OCI-LY7 (cell line): ENCODE data around the gene SLC39A6.

Source experiments
- EZH2phosphoT487 ChIP-seq: fragments of 200-600 bp; sonication (generic); IDR thresholded peaks from 2 replicates; pipeline ENCODE4 v1.6.1; 2018; ENCODE audit warnings: low read depth, borderline replicate concordance, mild to moderate bottlenecking, mixed run types, antibody characterized with exemption, low read length, moderate library complexity, mixed read lengths
- TF ChIP-seq, protein P1 (sequence below): fragments of 200-600 bp; sonication (generic); conservative IDR thresholded peaks from 2 replicates; pipeline ENCODE4 v1.5.1; 2014; ENCODE audit warnings: mild to moderate bottlenecking, antibody characterized with exemption, low read length, moderate library complexity, mixed read lengths

DNA sequence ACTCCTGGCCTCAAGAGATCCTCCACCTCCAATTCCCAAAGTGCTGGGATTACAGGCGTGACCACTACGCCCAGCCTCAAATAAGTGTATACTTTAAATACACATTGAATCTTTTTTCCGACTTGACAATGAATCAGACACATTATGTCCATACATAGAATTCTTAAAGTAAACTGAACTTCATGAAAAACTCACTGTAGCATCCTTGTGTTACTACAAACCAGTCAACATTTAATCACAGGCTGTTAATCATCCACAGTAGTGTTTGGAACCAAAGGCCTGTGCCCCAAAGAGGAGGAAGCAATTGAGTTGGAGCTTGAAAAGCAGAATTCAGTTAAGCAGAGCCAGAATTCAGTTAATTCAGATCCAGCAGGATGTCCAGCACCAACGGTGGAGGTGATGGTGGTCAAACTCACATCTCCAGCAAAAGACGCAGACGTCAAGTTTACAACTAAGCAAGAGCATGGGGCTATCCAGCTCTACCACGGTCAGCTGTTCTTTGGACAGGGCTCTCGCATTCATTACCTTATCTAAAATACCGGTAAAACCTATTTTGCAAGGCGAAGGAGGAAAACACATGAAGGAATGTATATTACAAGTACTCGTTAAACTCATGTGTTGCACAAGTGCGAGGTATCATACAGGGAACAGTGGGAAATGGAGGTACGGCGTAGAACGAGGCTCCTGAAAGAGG, 1.2 kb downstream of the SLC39A6 start:
- TF ChIP-seq, protein P1, sequence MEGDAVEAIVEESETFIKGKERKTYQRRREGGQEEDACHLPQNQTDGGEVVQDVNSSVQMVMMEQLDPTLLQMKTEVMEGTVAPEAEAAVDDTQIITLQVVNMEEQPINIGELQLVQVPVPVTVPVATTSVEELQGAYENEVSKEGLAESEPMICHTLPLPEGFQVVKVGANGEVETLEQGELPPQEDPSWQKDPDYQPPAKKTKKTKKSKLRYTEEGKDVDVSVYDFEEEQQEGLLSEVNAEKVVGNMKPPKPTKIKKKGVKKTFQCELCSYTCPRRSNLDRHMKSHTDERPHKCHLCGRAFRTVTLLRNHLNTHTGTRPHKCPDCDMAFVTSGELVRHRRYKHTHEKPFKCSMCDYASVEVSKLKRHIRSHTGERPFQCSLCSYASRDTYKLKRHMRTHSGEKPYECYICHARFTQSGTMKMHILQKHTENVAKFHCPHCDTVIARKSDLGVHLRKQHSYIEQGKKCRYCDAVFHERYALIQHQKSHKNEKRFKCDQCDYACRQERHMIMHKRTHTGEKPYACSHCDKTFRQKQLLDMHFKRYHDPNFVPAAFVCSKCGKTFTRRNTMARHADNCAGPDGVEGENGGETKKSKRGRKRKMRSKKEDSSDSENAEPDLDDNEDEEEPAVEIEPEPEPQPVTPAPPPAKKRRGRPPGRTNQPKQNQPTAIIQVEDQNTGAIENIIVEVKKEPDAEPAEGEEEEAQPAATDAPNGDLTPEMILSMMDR: no peak
- no peak for TF ChIP-seq EZH2phosphoT487
